ENCODE data around the gene TREML2. TPM values are rescaled to one million over a fixed set of nuclear protein-coding genes. Genes with fewer than 3 reads are reported as not detected.
"Not testable (repeated sequence)": the region's sequence is repeated elsewhere in the genome, so short reads cannot be mapped to it uniquely, and the experiment has no call there.

Gene TREML2, protein sequence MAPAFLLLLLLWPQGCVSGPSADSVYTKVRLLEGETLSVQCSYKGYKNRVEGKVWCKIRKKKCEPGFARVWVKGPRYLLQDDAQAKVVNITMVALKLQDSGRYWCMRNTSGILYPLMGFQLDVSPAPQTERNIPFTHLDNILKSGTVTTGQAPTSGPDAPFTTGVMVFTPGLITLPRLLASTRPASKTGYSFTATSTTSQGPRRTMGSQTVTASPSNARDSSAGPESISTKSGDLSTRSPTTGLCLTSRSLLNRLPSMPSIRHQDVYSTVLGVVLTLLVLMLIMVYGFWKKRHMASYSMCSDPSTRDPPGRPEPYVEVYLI
- total RNA-seq = not detected in 2 replicates

- Histone ChIP-seq H3K27ac (ENCODE audit: low read depth, low read length) (no peak within 1 kb of the TSS), H3K4me3 (ENCODE audit: insufficient read depth, low read length) (no peak within 1 kb of the TSS), H2AFZ (ENCODE audit: low read length) (no peak within 1 kb of the TSS), H3K4me1 (ENCODE audit: insufficient read depth, low read length) (no peaks in the 10 kb centered on the region), H3K9me3 (ENCODE audit: low read depth, low read length) (no peaks in the 10 kb centered on the region), H3K36me3 (ENCODE audit: insufficient read depth, low read length) (no peaks in the 10 kb centered on the region), H3K79me2 (ENCODE audit: insufficient read depth, low read length) (no peaks in the 10 kb centered on the region), H3K4me2 (ENCODE audit: insufficient read depth, low read length) (no peak within 1 kb of the TSS), H3K27me3 (ENCODE audit: insufficient read depth, low read length) (no peaks in the 10 kb centered on the region), H4K20me1 (ENCODE audit: insufficient read depth, low read length) (no peaks in the 10 kb centered on the region)
- TF ChIP-seq, protein P1, sequence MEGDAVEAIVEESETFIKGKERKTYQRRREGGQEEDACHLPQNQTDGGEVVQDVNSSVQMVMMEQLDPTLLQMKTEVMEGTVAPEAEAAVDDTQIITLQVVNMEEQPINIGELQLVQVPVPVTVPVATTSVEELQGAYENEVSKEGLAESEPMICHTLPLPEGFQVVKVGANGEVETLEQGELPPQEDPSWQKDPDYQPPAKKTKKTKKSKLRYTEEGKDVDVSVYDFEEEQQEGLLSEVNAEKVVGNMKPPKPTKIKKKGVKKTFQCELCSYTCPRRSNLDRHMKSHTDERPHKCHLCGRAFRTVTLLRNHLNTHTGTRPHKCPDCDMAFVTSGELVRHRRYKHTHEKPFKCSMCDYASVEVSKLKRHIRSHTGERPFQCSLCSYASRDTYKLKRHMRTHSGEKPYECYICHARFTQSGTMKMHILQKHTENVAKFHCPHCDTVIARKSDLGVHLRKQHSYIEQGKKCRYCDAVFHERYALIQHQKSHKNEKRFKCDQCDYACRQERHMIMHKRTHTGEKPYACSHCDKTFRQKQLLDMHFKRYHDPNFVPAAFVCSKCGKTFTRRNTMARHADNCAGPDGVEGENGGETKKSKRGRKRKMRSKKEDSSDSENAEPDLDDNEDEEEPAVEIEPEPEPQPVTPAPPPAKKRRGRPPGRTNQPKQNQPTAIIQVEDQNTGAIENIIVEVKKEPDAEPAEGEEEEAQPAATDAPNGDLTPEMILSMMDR (IDR thresholded peaks at IDR 0.05; ENCODE audit: extremely low read depth, low read depth, low read length) = no peak
- DNase-seq (ENCODE audit: insufficient read length, low spot score, missing footprints) = no peak
These were observed at the start of gene TREML2 for GRCh38 chr6:41200901-41201763. Gene TREML2, minus strand, starts transcription at chr6:41201149. Its CDS starts 141 bp downstream, at chr6:41201008.

DNA sequence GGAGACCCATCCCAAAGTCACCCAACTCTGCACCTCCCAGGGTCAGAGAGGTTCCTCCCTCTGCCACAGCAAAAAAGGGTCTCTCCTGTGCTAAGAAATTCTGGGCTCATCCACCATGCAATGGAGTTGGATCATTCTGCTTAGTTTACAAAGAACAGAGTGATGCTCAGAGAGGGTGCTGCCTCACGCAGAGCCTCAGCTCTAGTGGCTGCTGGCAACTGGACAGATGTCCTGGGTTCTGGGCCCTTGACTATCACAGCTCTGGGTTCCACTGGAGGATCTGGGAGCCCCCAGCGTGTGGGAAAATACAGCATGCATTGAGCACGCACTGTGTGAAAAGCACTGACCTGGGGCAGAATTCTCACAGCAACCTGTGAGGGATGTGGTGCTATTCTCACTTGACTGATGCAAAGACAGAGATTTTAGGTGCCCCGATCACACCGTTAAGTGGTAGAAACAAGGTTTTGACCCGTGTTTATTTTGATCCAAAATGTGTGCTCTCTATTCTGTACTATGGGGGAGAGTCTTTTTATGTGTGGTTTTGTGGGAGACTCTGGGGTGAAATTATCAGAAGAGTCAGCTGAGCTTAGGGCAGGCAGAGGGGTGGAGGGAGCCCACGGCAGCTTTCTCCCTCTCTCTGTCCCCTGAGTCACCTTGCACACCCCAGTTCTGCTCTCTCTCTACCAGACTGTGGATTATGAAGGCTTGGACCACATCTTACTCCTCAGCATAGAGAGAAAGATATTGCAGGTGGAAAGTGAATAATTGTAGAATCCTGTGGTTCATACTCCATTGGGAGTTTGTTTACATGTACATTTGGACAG, 47.1 kb upstream of the TREML2 start:
- Histone ChIP-seq H3K36me3 (ENCODE audit: insufficient read depth, low read length) (no peaks in the 10 kb centered on the region), H3K4me3 (ENCODE audit: insufficient read depth, low read length) (no peak overlapping the region), H3K4me2 (ENCODE audit: insufficient read depth, low read length) (no peak overlapping the region), H3K9me3 (ENCODE audit: low read depth, low read length) (no peaks in the 10 kb centered on the region), H4K20me1 (ENCODE audit: insufficient read depth, low read length) (no peaks in the 10 kb centered on the region), H3K27me3 (ENCODE audit: insufficient read depth, low read length) (no peaks in the 10 kb centered on the region), H3K4me1 (ENCODE audit: insufficient read depth, low read length) (no peaks in the 10 kb centered on the region), H3K27ac (ENCODE audit: low read depth, low read length) (no peak overlapping the region), H2AFZ (ENCODE audit: low read length) (no peak overlapping the region), H3K79me2 (ENCODE audit: insufficient read depth, low read length) (no peaks in the 10 kb centered on the region)
- TF ChIP-seq, protein P1 (IDR thresholded peaks at IDR 0.05; ENCODE audit: extremely low read depth, low read depth, low read length) = no peak
- DNase-seq (ENCODE audit: insufficient read length, low spot score, missing footprints) = no peak

DNA sequence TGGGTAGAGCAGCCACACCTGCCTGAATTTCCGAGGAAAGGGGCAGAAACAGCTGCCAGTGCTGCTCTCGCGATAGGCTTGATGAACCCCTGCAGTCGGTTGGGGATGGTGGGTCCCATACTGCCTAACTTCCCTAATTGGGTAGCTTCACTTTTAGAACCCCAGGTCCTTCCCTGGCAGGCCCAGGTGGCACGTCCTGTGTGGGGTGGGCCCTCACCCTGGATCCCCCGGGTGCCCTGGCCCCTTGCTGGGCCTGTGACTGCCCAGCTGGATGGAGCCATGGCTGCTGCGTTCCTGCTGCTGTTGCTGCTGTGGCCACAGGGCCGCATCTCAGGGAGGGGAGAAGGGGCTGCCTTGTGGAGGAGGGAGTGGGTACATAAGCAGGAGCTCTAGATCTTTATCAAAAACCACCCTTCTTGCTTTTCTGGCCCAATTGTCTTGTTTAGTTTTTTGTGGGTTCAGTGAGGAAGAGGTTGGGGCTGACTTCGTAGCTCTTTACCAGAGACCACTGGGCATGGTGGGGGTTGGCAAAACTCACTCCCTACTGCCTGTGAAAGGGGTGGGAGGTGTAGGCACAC, 46.4 kb upstream of the TREML2 start:
- Histone ChIP-seq H3K79me2 (ENCODE audit: insufficient read depth, low read length) (no peaks in the 10 kb centered on the region), H3K27ac (ENCODE audit: low read depth, low read length) (no peak overlapping the region), H3K4me1 (ENCODE audit: insufficient read depth, low read length) (no peaks in the 10 kb centered on the region), H3K9me3 (ENCODE audit: low read depth, low read length) (no peaks in the 10 kb centered on the region), H2AFZ (ENCODE audit: low read length) (no peak overlapping the region), H3K36me3 (ENCODE audit: insufficient read depth, low read length) (no peaks in the 10 kb centered on the region), H3K27me3 (ENCODE audit: insufficient read depth, low read length) (no peaks in the 10 kb centered on the region), H3K4me3 (ENCODE audit: insufficient read depth, low read length) (no peak overlapping the region), H3K4me2 (ENCODE audit: insufficient read depth, low read length) (no peak overlapping the region), H4K20me1 (ENCODE audit: insufficient read depth, low read length) (no peaks in the 10 kb centered on the region)
- peak; percentile 77 for DNase-seq (ENCODE audit: insufficient read length, low spot score, missing footprints)
- TF ChIP-seq, protein P1 (IDR thresholded peaks at IDR 0.05; ENCODE audit: extremely low read depth, low read depth, low read length) = no peak

DNA sequence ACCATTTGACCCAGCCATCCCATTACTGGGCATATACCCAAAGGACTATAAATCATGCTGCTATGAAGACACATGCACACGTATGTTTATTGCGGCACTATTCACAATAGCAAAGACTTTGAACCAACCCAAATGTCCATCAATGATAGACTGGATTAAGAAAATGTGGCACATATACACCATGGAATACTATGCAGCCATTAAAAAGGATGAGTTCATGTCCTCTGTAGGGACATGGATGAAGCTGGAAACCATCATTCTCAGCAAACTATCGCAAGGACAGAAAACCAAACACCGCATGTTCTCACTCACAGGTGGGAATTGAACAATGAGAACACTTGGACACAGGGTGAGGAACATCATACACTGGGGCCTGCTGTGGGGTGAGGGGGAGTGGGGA, 45.6 kb upstream of the TREML2 start:
- not testable (repeated sequence) for H4K20me1 ChIP-seq (ENCODE audit: insufficient read depth, low read length); H3K4me1 ChIP-seq (ENCODE audit: insufficient read depth, low read length); H3K36me3 ChIP-seq (ENCODE audit: insufficient read depth, low read length); H3K27me3 ChIP-seq (ENCODE audit: insufficient read depth, low read length); H3K9me3 ChIP-seq (ENCODE audit: low read depth, low read length); H2AFZ ChIP-seq (ENCODE audit: low read length); H3K27ac ChIP-seq (ENCODE audit: low read depth, low read length); H3K79me2 ChIP-seq (ENCODE audit: insufficient read depth, low read length); H3K4me3 ChIP-seq (ENCODE audit: insufficient read depth, low read length); DNase-seq (ENCODE audit: insufficient read length, low spot score, missing footprints); H3K4me2 ChIP-seq (ENCODE audit: insufficient read depth, low read length)

Data from osteoblast (primary cell).